Measurements from ENCODE around the gene TOP3A. TPM values are rescaled to one million over a fixed set of nuclear protein-coding genes. Genes with fewer than 3 reads are reported as not detected.

The TOP3A gene
- total RNA-seq, 1 donor from 2014 or later: 46.4 TPM

- no peaks in the 10 kb centered on the region for H3K27me3 Mint-ChIP-seq
- TF ChIP-seq CTCF (IDR thresholded peaks at IDR 0.05): no peak
- CTCF ChIA-PET: no interaction called here
- H3K27ac Mint-ChIP-seq: no peak overlapping the region
- peaks cover 53% of the 10 kb centered on the region for H3K36me3 Mint-ChIP-seq (ENCODE audit: low read depth)
- intact Hi-C loops (cut with micrococcal nuclease): loop anchor here (5.0 kb wide), 1 partner anchor 117 kb away; the partner anchor contains the start of gene SHMT1
- no peak for DNase-seq
- no peaks in the 10 kb centered on the region for H3K9me3 Mint-ChIP-seq
- ATAC-seq (ENCODE audit: low read depth): no peak
- POLR2A ChIA-PET: no interaction called here
- peaks cover 6% of the 10 kb centered on the region for H3K4me1 Mint-ChIP-seq
- H3K4me3 Mint-ChIP-seq: no peak overlapping the region
Observed at GRCh38 chr17:18245038-18245776, 69.6 kb downstream of the TOP3A start.

- ChIA-PET CTCF (no interaction called here), POLR2A (no interaction called here)
- Mint-ChIP-seq H3K4me3 (no peak overlapping the region), H3K27me3 (no peaks in the 10 kb centered on the region), H3K27ac (no peak overlapping the region), H3K9me3 (no peaks in the 10 kb centered on the region), H3K4me1 (no peaks in the 10 kb centered on the region), H3K36me3 (ENCODE audit: low read depth) (peaks cover 32% of the 10 kb centered on the region)
- DNase-seq (no peak), ATAC-seq (ENCODE audit: low read depth) (no peak)
- intact Hi-C loops (cut with micrococcal nuclease): no loop called here
- no peak for TF ChIP-seq CTCF (IDR thresholded peaks at IDR 0.05)
Observed at GRCh38 chr17:18241229-18241871, 73.4 kb downstream of the TOP3A start.

- H3K36me3 Mint-ChIP-seq (ENCODE audit: low read depth): peaks cover 32% of the 10 kb centered on the region
- H3K9me3 Mint-ChIP-seq: no peaks in the 10 kb centered on the region
- TF ChIP-seq CTCF (IDR thresholded peaks at IDR 0.05): no peak
- intact Hi-C loops (cut with micrococcal nuclease): no loop called here
- ChIA-PET POLR2A (no interaction called here), CTCF (no interaction called here)
- H3K27me3 Mint-ChIP-seq: no peaks in the 10 kb centered on the region
- no peak overlapping the region for H3K4me3 Mint-ChIP-seq
- no peaks in the 10 kb centered on the region for H3K4me1 Mint-ChIP-seq
- no peak overlapping the region for H3K27ac Mint-ChIP-seq
- no peak for ATAC-seq (ENCODE audit: low read depth)
- DNase-seq: no peak
Observed at GRCh38 chr17:18240449-18240848, 74.3 kb downstream of the TOP3A start.

DNA sequence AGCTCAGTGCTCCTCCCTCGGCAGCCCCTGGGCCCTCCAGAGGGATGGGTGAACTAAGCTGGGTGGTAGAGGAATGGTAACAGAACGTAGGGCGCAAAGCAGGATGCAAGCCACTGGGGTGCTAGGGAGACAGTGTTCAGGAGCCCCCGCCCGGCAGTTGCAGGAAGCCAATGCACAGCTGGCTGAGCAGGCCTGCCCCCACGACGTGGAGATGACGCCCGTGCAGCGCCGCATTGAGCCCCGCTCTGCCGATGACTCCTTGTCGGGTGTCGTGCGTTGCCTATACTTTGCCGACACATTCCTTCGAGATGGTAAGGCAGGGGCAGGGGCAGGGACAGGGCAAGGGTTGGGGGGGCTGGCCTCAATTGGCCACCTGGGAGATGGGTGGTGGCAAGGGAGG lies 76.5 kb downstream of the TOP3A start:
- Mint-ChIP-seq H3K27ac (no peak overlapping the region), H3K4me3 (no peak overlapping the region), H3K36me3 (ENCODE audit: low read depth) (peaks cover 38% of the 10 kb centered on the region), H3K4me1 (no peaks in the 10 kb centered on the region), H3K9me3 (no peaks in the 10 kb centered on the region), H3K27me3 (no peaks in the 10 kb centered on the region)
- no peak for TF ChIP-seq CTCF (IDR thresholded peaks at IDR 0.05)
- DNase-seq: no peak
- ChIA-PET POLR2A (interaction anchor here (0.7 kb wide), 1 partner anchor 38 kb away, joined by 4 read pairs; no protein-coding TSS in a partner anchor), CTCF (no interaction called here)
- ATAC-seq (ENCODE audit: low read depth): no peak
- intact Hi-C loops (cut with micrococcal nuclease): no loop called here

DNA sequence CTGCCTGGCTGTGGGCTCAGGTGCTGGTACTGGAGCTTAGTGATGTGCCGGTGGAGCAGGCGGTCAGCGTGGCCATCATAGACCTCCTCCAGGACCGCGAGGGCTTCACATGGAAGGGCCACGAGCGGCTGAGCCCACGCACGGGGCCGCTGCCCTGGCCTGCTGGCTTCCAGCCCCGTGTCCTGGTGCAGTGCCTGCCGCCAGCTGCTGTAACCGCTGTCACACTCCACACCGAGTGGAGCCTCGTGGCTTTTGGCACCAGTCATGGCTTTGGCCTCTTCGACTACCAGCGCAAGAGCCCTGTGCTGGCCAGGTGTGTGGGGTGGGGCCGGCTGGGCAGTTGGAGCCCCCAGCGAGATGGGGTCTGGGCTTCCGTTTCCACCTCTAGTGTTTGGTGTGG lies 77.3 kb downstream of the TOP3A start:
- no peak overlapping the region for H3K27ac Mint-ChIP-seq
- ChIA-PET CTCF (no interaction called here), POLR2A (interaction anchor here (0.5 to 0.7 kb wide), 2 partner anchors 15 to 39 kb away, joined by 3 to 4 read pairs; no protein-coding TSS in a partner anchor)
- ATAC-seq (ENCODE audit: low read depth) (no peak), DNase-seq (no peak)
- H3K36me3 Mint-ChIP-seq (ENCODE audit: low read depth): peaks cover 38% of the 10 kb centered on the region
- intact Hi-C loops (cut with micrococcal nuclease): no loop called here
- no peak overlapping the region for H3K4me3 Mint-ChIP-seq
- TF ChIP-seq CTCF (IDR thresholded peaks at IDR 0.05): no peak
- H3K4me1 Mint-ChIP-seq: no peaks in the 10 kb centered on the region
- no peaks in the 10 kb centered on the region for H3K9me3 Mint-ChIP-seq
- H3K27me3 Mint-ChIP-seq: no peaks in the 10 kb centered on the region

Measured in activated B cell treated with CpG ODN at 0.5 μM for 24 hours (primary cell).